Measurements from ENCODE around the gene RPRD1B. TPM values are rescaled to one million over a fixed set of nuclear protein-coding genes. Genes with fewer than 3 reads are reported as not detected.

The RPRD1B gene
- total and polyA plus RNA-seq, 2 of the 8 experiments (the other 6 are each of a cell fraction or from before 2014, with no cell fraction given), result 10.3 to 20.9 TPM

- TF ChIP-seq SIN3A (conservative IDR thresholded peaks at IDR 0.05 in 1 of 2, IDR thresholded peaks at IDR 0.05 in 1 of 2; ENCODE audit: low read depth in 1 of 2, low read length in 2 of 2) (no peak), CTCF (IDR thresholded peaks at IDR 0.05; ENCODE audit: control extremely low read depth in 1 of 3, insufficient read depth in 1 of 3, low read depth in 1 of 3, low read length in 3 of 3) (peak in 2 of 3 experiments; percentile 4 to 35; a peak in 2 of 4 replicates)
- H3K9me3 ChIP-seq (ENCODE audit: insufficient read depth in 2 of 2, low read depth in 1 of 2, low read length in 1 of 2), result no peaks in the 10 kb centered on the region
- H2BK20ac ChIP-seq (ENCODE audit: low read length), result no peak overlapping the region
- H2BK120ac ChIP-seq (replicated peaks; ENCODE audit: low read depth, low read length), result no peak overlapping the region
- H2BK12ac ChIP-seq (ENCODE audit: low read depth, low read length), result no peak overlapping the region
- no peaks in the 10 kb centered on the region for H3K79me2 ChIP-seq (ENCODE audit: control insufficient read depth in 1 of 2, insufficient read depth in 2 of 2, low read length in 2 of 2)
- no peak overlapping the region for H3K4me2 ChIP-seq (ENCODE audit: insufficient read depth in 1 of 2, low read depth in 2 of 2, low read length in 2 of 2)
- POLR2A ChIA-PET (ENCODE audit: partially characterized antibody), result no interaction called here
- no peak overlapping the region for H2BK5ac ChIP-seq (ENCODE audit: low read depth, low read length)
- H3K36me3 ChIP-seq (ENCODE audit: control insufficient read depth in 2 of 4, insufficient read depth in 4 of 4, low read length in 3 of 4), result no peaks in the 10 kb centered on the region
- H4K5ac ChIP-seq (ENCODE audit: insufficient read length, low read depth, low read length), result no peak overlapping the region
- DNase-seq (ENCODE audit: low read depth in 1 of 2, low spot score in 2 of 2) (peak in 1 of 2 experiments; percentile 39), FAIRE-seq (no peak)
- H3K4me1 ChIP-seq (replicated peaks in 1 of 4; ENCODE audit: control insufficient read depth in 3 of 4, insufficient read depth in 4 of 4, low read length in 3 of 4), result no peaks in the 10 kb centered on the region
- no peaks in the 10 kb centered on the region for H4K20me1 ChIP-seq (replicated peaks in 1 of 2; ENCODE audit: control insufficient read depth in 1 of 2, insufficient read depth in 2 of 2, low read length in 2 of 2)
- 83% methylated on average over 5 of the region's 5 CpGs; no CpG with 5 or more reads in 1 of the 2 experiments for WGBS, 2 experiments (ENCODE audit: extremely low coverage in 1 of 2, insufficient coverage in 1 of 2, insufficient read length in 1 of 2, insufficient replicate concordance in 2 of 2, low coverage in 1 of 2, low lambda C conversion rate in 2 of 2, missing lambda C conversion rate in 1 of 2)
- no peaks in the 10 kb centered on the region for H3K23me2 ChIP-seq (ENCODE audit: low read depth, low read length)
- no peak overlapping the region for H3K18ac ChIP-seq (ENCODE audit: extremely low read depth, low read length)
- H3K27ac ChIP-seq (ENCODE audit: low read depth, low read length), result no peak overlapping the region
- no peak overlapping the region for H3K14ac ChIP-seq (ENCODE audit: insufficient read length)
- H3K23ac ChIP-seq (ENCODE audit: insufficient read length), result no peak overlapping the region
- H2AFZ ChIP-seq (ENCODE audit: low read length), result no peak overlapping the region
- H3K9ac ChIP-seq (replicated peaks in 1 of 4; ENCODE audit: extremely low read depth in 1 of 4, low read depth in 3 of 4, low read length in 3 of 4), result no peak overlapping the region
- H3K79me1 ChIP-seq (ENCODE audit: low read depth, low read length), result no peaks in the 10 kb centered on the region
- H3K56ac ChIP-seq (replicated peaks; ENCODE audit: insufficient read length, low read depth, low read length), result no peak overlapping the region
- H3K4ac ChIP-seq (replicated peaks; ENCODE audit: insufficient read length, low read depth, low read length), result no peak overlapping the region
- no peak overlapping the region for H2AK5ac ChIP-seq (ENCODE audit: low read depth, low read length)
- no peak overlapping the region for H4K8ac ChIP-seq (ENCODE audit: extremely low read depth, insufficient read depth, low read length)
- no peaks in the 10 kb centered on the region for H3K27me3 ChIP-seq (replicated peaks in 1 of 4; ENCODE audit: control insufficient read depth in 3 of 4, extremely low read depth in 1 of 4, insufficient read depth in 3 of 4, low read length in 3 of 4)
- no peak overlapping the region for H2BK15ac ChIP-seq (ENCODE audit: low read length)
- H4K91ac ChIP-seq (replicated peaks; ENCODE audit: insufficient read length, low read length), result no peak overlapping the region
- H3K4me3 ChIP-seq (ENCODE audit: extremely low read depth in 1 of 4, insufficient read depth in 2 of 4, low read depth in 3 of 4, low read length in 4 of 4), result no peak overlapping the region
- CTCF ChIA-PET (ENCODE audit: partially characterized antibody), result interaction anchor here (0.9 to 2.3 kb wide), 3 partner anchors 8 to 132 kb away, joined by 3 to 6 read pairs (median 6); no protein-coding TSS in a partner anchor
Measured at GRCh38 chr20:38106461-38106860, 72.9 kb downstream of the RPRD1B start.
